ENCODE results near the gene NFKB2. TPM values are rescaled to one million over a fixed set of nuclear protein-coding genes. Genes with fewer than 3 reads are reported as not detected.

The NFKB2 gene
- total and polyA plus RNA-seq, 8 donors, result 17.0 to 58.0 (median 26.5) TPM

DNA sequence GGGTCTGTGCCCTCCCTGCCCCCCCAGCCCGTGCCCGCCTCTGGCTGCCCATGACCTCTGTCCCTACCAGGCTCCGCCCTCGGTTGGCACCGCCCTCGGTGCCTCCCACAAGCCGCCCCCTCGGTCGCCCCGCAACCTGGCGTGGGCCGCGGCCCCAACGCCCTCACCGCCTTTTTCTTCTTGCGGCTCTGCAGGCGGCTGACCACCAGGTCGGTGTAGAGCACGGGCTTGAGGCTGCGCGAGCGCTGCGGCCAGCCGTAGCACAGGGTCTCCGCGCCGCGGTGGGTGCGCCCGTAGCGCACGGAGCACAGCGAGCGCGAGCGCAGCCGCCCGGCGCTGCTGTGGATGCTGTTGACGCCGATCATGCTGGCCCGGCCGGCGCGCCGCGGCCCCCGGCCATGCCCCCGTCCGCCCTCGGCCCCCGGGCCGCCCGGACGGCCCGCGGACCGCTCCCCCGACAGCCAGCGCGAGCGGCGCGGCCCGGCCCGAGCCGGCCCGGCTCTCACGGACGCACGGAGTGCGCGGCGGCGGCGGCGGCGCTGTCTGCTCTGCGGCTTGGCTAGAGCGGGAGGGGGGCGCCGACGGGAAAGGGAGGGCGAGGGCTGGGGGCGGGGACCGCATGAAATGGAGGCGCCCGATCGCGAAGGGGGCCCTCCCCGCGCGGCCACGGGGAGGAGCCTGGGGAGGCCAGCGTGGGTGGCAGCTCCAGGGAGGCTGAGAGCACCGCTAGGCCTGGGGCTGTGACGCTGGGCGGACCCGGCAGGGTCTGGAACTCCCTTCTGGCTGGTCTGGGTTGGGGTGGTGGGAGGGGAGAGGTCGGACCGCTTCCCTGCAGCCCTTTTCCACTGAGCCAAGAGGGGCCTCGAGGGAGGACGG lies 13.5 kb downstream of the NFKB2 start:
- Histone ChIP-seq H3K4me1 (no peaks in the 10 kb centered on the region), H3K36me3 (no peaks in the 10 kb centered on the region), H3K4me3 (peak overlapping the region in 2 of 4 donors; percentile 20 to 41), H3K27me3 (peaks cover 0 to 20% (median 2%) of the 10 kb centered on the region in 4 donors), H3K27ac (no peak overlapping the region), H3K9me3 (no peaks in the 10 kb centered on the region)
- intact Hi-C loops (cut with DNase I), result loop anchor here in 1 of 3 donors (10.0 kb wide), 1 partner anchor 176 kb away; no protein-coding TSS in a partner anchor
- DNase-seq (peak in 3 of 6 donors; percentile 48 to 73 (median 69)), ATAC-seq (peak in 3 of 4 donors; percentile 55 to 70 (median 56)), FAIRE-seq (no peak)
- TF ChIP-seq, protein P1, sequence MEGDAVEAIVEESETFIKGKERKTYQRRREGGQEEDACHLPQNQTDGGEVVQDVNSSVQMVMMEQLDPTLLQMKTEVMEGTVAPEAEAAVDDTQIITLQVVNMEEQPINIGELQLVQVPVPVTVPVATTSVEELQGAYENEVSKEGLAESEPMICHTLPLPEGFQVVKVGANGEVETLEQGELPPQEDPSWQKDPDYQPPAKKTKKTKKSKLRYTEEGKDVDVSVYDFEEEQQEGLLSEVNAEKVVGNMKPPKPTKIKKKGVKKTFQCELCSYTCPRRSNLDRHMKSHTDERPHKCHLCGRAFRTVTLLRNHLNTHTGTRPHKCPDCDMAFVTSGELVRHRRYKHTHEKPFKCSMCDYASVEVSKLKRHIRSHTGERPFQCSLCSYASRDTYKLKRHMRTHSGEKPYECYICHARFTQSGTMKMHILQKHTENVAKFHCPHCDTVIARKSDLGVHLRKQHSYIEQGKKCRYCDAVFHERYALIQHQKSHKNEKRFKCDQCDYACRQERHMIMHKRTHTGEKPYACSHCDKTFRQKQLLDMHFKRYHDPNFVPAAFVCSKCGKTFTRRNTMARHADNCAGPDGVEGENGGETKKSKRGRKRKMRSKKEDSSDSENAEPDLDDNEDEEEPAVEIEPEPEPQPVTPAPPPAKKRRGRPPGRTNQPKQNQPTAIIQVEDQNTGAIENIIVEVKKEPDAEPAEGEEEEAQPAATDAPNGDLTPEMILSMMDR (IDR thresholded peaks at IDR 0.05), result no peak
- WGBS, 2 donors, result 1 to 2% methylated on average over 54 to 103 of the region's 103 CpGs

DNA sequence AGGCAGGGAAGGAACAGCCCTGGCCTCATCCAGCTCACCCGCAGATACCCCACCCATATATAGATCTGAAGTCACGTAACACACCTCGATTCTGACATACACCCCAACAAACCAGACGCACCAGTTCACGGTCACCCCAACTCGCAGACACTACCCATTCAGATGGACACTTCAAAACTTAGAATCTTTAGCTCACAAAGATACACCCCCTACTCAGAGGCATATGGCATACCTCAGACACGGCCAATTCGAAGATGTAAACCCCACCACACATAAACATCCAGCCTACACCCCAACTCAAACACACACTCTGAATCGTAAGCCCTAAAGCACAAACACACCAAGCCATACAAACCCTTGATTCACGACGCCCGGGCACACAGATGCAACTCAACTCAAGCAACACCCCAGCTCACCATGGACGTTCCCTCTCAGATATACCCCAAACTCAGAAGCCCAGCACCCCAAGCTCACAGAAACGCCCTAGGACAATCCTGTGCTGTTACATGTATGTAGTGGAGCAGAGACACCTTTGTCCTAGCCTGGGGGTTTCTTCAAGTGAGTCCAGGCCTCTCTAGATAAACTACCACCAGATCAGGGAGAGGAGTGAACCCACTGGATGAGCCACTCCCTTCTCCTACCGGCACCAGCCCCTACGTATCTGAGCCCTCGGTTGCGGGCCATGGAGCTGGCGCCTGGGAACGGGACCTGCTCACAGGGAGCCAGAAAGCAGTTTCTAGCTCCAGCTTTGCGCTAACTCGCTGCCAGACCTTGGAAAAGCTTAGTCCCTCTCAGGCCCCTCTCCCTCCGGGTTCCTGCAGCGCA lies 14.3 kb downstream of the NFKB2 start:
- intact Hi-C loops (cut with DNase I), result loop anchor here in 1 of 3 donors (10.0 kb wide), 1 partner anchor 175 kb away; no protein-coding TSS in a partner anchor
- Histone ChIP-seq H3K27me3 (peaks cover 0 to 20% (median 2%) of the 10 kb centered on the region in 4 donors), H3K4me1 (no peaks in the 10 kb centered on the region), H3K4me3 (peak overlapping the region in 1 of 4 donors; percentile 41), H3K9me3 (no peaks in the 10 kb centered on the region), H3K36me3 (no peaks in the 10 kb centered on the region), H3K27ac (no peak overlapping the region)
- peak in 1 of 4 donors; percentile 16 for ATAC-seq
- TF ChIP-seq, protein P1 (IDR thresholded peaks at IDR 0.05), result no peak
- DNase-seq, result peak in 1 of 6 donors; percentile 54
- no peak for FAIRE-seq
- 23 to 28% methylated on average over 23 to 24 of the region's 24 CpGs for WGBS, 2 donors

DNA sequence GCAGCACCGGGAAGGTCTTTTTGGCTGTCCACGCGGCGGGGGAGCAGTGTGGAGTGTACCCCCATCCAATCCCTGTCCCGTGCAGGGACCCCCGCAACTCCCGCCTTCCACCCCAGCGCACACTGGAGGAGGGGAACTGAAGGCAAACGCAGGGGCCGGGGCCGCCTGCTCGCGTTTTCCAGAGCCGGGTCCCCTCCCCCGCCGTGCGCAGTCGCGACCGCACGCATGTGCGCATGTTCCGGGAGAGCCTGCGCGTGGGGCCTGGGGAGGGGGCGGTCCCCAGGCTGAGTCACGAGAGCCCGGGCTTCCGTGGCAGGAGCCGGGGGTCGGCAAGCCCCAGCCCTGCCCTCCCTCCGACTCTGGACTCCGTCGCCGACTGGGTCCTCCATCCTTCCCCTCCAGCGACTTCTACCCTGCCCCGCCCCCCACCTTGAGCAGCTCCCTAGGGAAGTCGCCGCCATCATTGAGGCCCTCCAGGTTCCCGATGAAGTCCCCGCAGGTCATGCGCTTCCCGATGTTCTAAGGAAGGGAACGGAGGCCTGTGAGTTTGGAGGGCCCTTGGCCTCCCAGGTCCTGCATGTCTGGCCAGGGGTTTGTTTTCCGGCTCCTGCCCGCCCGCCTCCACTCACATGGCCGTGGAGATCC lies 15.0 kb downstream of the NFKB2 start:
- whole genome bisulfite sequencing, 2 donors, result 4% methylated on average over 35 to 48 of the region's 48 CpGs
- peak in 3 of 4 donors; percentile 29 to 47 (median 40) for ATAC-seq
- peaks cover 0 to 20% (median 2%) of the 10 kb centered on the region in 4 donors for H3K27me3 ChIP-seq
- intact Hi-C loops (cut with DNase I), result no loop called here
- TF ChIP-seq, protein P1 (IDR thresholded peaks at IDR 0.05), result no peak
- no peaks in the 10 kb centered on the region for H3K36me3 ChIP-seq
- no peaks in the 10 kb centered on the region for H3K4me1 ChIP-seq
- no peak overlapping the region for H3K27ac ChIP-seq
- DNase-seq, result peak in 2 of 6 donors; percentile 58 to 69
- H3K4me3 ChIP-seq, result peak overlapping the region in 1 of 4 donors; percentile 25
- H3K9me3 ChIP-seq, result no peaks in the 10 kb centered on the region
- no peak for FAIRE-seq

DNA sequence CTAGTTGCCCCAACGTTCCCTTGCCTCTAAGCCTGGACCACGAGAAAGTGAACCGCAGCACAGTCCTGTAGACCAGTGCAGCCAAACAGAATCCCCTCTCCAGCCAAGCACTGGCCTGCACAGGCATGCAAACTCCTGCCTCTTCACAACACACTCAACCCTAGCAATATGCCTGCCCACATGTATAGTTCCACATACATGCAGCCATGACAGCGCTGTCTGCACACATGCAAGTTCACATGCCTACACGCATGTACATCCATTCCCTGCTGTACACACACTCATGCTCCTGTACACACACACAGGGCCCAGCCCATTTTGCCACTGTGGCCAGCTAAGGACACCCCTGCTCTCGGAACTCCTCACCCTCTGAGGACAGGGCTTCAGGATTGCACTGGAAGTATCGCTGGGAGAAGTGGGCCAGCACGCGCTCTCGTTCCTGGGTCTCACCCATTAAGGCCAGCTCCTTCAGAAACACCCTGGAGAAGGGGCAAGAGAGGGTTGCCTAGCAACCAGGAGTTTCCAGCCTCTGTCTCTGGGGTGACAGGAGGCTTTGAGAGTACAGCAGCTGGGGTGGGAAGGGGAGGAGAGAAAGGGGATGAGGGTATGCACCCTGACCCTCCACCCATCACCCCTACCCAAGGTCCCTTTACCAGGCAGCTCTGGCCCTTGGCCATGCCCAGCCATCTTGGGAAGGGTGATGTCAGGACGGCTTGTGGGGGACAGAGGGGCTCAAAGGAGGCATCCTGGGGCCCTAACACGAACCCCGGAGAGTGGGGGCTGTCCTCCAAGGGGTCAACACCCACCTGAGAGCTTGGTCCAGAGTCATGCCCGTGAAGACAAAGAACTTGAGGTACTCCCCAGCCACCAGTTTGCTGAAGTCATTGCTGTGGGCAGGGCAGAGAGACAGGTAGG lies 16.1 kb downstream of the NFKB2 start:
- ATAC-seq (no peak), FAIRE-seq (no peak), DNase-seq (peak in 2 of 6 donors; percentile 10 to 46)
- H3K27me3 ChIP-seq, result peaks cover 0 to 25% (median 2%) of the 10 kb centered on the region in 4 donors
- no peak overlapping the region for H3K4me3 ChIP-seq
- no peaks in the 10 kb centered on the region for H3K9me3 ChIP-seq
- no peaks in the 10 kb centered on the region for H3K36me3 ChIP-seq
- H3K4me1 ChIP-seq, result no peaks in the 10 kb centered on the region
- WGBS, 2 donors, result 68 to 70% methylated on average over 14 of the region's 14 CpGs
- intact Hi-C loops (cut with DNase I), result no loop called here
- TF ChIP-seq, protein P1 (IDR thresholded peaks at IDR 0.05), result no peak
- H3K27ac ChIP-seq, result no peak overlapping the region
